ENCODE data around the gene SEMA6A.
A peak's percentile ranks its signal among the peaks of the same experiment; 100 is the strongest.

Gene SEMA6A

GRCh38 chr5:116593340-116593739 lies 18.7 kb upstream of the SEMA6A start:
- DNase-seq (ENCODE audit: insufficient read length, low spot score), result no peak
- TF ChIP-seq POLR2A (IDR thresholded peaks at IDR 0.05; ENCODE audit: low read depth, low read length), result no peak
- no peak for FAIRE-seq

DNA sequence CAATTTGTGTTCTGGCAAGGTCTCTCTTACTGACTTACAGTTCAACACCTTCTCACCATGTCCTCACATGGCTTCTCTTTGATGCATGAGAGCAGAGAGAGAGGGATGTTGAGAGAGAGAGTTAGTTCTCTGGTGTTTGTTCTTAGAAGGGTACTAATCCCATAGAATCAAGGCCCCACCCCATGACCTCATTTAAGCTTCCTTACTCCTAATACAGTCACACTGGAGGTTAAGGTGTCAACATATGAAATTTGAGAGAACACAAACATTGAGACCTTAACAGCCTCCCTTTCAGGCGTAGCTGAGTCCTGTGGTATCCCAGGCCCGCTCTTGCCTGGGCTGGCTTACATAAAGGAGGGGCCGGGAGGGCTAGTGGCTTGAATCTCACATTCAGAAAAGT lies 10.6 kb upstream of the SEMA6A start:
- no peak for DNase-seq (ENCODE audit: insufficient read length, low spot score)
- no peak for TF ChIP-seq POLR2A (IDR thresholded peaks at IDR 0.05; ENCODE audit: low read depth, low read length)
- FAIRE-seq, result no peak

- TF ChIP-seq POLR2A (IDR thresholded peaks at IDR 0.05; ENCODE audit: low read depth, low read length), result no peak
- DNase-seq (ENCODE audit: insufficient read length, low spot score) (no peak), FAIRE-seq (no peak)
Observed at GRCh38 chr5:116583862-116584222, 9.2 kb upstream of the SEMA6A start.

DNA sequence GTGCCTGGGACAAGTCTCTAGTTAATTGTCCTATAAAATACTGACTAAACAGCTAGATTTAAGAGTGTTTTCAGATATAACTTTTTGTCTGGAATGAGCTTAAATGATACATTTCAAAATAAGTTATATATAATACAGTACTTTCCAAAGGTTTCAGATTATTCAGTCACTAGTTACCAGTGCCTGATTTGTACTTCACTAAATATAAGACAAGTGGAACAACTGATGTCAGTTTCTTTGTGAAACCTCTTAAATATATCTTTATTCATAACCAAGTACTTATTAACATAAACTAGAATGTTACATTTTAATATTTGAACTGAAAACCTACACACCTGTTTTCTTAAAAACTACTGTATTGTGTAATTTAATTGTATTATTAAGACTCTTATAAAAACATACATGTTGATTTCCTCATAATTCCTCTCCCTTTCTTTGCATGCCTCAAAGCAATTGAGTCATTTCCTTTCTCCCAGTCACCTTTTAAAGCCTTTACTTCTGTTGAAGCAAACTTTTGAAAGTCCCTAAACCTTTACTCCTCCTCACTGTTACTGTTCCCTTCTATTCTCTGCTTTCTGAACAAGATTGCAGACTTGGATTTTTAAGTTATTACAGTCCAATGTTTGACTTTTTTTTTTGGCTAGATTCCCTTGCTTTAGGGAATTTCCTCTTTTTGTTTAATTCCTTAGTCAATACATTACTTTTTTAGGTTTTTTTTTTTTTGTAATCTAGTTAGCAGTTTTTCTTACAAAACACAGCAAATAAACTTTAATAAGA lies 8.7 kb upstream of the SEMA6A start:
- no peak for TF ChIP-seq POLR2A (IDR thresholded peaks at IDR 0.05; ENCODE audit: low read depth, low read length)
- FAIRE-seq (no peak), DNase-seq (ENCODE audit: insufficient read length, low spot score) (no peak)

DNA sequence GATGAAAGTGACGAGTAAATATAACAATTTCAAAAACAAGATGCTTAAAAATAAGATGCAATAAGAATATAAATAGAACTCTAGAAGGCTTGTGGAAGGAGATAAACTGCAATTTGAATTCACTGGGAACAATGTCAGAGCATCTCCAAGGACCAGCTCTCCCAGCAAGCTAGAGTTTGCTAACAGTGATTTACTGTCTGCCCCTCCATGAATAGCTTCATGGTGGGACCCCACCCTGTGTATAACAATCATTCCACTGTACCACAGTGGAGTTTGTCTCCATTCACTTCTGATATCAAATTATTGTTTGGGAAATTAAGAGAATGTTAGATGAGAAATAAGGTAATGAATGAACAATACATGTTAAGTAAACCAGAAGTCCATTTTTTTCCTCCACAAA lies 7.3 kb upstream of the SEMA6A start:
- DNase-seq (ENCODE audit: insufficient read length, low spot score) (no peak), FAIRE-seq (no peak)
- TF ChIP-seq POLR2A (IDR thresholded peaks at IDR 0.05; ENCODE audit: low read depth, low read length), result no peak

GRCh38 chr5:116579144-116579543 lies 4.5 kb upstream of the SEMA6A start:
- FAIRE-seq (no peak), DNase-seq (ENCODE audit: insufficient read length, low spot score) (no peak)
- TF ChIP-seq POLR2A (IDR thresholded peaks at IDR 0.05; ENCODE audit: low read depth, low read length), result no peak

DNA sequence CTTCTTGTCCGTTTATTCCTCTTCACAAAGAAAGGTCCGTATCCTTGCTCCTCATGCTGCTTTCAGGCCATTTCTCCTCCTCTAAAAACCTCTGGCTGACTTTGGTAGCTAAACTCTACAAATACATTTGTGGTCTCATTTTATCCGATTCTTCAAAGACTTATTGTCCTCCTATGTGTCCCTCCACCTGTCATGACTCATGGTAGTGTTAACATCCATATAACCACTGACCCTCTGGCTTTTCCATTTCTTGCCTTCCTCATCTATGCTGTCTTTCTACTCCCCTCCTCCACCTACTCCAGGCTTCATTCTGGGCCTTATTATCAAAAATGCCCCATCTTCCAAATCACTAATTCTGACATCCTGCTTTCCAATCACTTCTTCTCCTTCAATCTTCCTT lies 4.1 kb upstream of the SEMA6A start:
- DNase-seq (ENCODE audit: insufficient read length, low spot score), result no peak
- no peak for FAIRE-seq
- TF ChIP-seq POLR2A (IDR thresholded peaks at IDR 0.05; ENCODE audit: low read depth, low read length), result no peak

DNA sequence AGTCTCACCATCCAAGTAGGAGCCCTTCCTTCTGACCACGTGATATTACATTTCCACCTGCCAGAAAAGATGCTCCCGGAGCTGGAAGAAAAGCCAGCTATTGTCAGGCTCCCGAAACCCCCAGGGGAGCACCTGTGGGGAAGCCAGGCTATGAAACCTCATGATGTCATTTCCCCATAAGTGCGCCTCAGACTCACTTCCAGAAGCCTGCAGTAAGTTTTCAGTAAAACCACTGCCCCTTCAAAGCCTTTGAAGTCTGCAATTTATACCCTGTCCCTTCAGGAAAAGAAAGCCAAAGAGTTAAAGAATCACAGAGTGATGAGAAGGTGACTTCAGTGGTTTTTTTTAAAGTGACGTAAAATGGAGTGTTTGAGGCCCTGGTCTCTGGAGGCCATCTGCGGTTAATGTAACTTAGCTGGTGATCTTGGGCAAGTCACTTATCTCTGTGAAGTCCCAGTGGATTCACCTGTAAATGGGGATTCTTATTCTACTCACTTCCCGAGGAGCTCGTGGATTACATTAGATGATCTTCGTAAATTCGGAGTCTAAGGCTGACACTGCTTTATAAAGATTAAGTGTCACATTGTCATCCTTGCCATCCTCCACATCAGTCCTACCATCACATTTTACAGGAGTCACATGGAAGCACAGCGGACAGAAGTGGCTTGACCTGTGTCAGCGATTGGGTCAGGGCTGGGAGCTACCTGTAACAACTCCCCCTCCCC lies 2.6 kb upstream of the SEMA6A start:
- DNase-seq (ENCODE audit: insufficient read length, low spot score) (no peak), FAIRE-seq (no peak)
- no peak for TF ChIP-seq POLR2A (IDR thresholded peaks at IDR 0.05; ENCODE audit: low read depth, low read length)

DNA sequence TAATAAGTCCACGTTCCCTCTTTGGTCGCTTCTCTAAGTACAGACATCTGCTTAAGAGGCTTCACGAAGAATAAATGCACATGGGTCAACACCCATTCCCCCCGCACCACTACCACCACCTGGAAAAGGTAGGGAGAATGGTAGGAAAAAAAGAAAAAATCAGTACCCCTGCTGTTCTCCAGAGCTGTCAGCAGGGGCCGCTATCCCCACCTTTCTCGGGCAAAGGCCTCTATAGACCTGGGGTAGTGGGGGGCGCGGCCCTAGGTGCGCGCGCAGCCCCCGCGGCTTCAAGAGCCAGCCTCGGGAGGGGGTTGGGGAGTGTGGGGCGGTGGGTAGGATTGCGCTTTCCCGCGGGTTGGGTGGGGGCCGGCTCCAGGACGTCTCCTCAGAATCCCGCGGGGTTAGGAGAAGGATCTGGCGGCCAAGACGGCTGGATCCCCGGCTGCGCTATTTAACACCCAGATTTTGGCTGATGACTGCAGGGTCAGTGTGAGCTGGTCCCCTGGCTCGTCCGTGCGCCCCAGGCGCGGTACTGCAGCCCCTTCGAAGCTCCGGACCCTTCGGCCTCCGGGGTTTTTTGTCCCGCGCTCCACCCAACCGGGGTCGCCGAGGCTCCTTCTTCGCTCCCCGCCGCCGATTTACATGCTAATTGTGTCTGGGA lies 1.6 kb upstream of the SEMA6A start:
- no peak for TF ChIP-seq POLR2A (IDR thresholded peaks at IDR 0.05; ENCODE audit: low read depth, low read length)
- FAIRE-seq (no peak), DNase-seq (ENCODE audit: insufficient read length, low spot score) (peak; percentile 53)

DNA sequence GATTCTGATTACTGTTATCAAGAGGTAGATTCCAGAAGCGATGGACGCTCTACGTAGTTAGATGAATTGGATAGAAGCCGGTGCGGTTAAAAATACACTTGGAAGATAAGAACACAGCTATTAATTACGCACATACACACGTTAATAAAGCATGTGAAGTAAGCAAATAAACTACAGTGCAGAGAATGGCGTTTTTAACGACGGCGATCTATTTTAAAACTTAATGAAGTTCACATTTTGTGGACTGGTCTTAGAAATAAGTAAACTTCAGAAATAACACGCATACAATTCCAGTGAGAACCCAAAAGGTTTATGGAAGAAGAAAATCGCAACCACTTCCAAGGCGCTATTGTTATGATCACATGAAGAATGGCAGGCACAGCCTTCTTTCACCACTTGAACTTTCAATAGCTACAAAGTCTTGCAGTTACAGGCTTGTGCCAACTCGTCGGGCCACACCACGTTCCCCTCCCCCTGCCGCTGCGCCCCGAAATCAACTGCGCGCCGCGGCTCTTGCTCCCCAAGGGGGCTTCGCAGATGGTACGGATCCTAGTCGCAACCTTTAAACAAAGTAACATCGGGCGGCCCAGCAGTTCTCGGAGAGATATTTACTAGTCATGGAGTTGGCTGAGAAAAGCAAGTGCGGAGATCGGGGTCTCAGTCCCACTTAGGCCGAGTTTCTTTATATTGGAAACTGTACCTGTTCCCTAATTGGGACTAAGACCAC lies 866 bp upstream of the SEMA6A start:
- no peak for DNase-seq (ENCODE audit: insufficient read length, low spot score)
- no peak for TF ChIP-seq POLR2A (IDR thresholded peaks at IDR 0.05; ENCODE audit: low read depth, low read length)
- no peak for FAIRE-seq

GRCh38 chr5:116573702-116574366 lies 789 bp downstream of the SEMA6A start:
- TF ChIP-seq POLR2A (IDR thresholded peaks at IDR 0.05; ENCODE audit: low read depth, low read length), result no peak
- FAIRE-seq (no peak), DNase-seq (ENCODE audit: insufficient read length, low spot score) (no peak)

DNA sequence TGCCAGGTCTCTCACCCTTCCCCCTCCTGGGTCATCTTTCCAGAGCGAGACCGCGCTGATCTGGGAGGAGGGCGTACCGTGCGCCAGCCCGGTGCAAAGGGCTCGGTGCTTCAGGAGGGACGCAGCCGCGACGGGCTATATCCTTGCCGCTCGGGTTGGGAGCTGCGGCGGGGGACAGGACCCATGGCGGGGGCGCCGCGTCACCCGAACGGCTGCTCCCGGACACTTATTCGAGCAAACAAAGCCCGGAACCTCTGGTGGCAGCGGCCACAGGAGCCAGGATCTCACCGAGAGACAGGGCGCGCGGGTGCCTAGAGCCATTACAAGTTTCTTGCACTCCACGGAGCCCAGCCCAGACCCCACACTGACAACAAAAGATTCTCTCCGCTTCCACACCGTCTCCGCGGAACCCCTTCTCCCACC lies 1.3 kb downstream of the SEMA6A start:
- no peak for FAIRE-seq
- TF ChIP-seq POLR2A (IDR thresholded peaks at IDR 0.05; ENCODE audit: low read depth, low read length), result no peak
- no peak for DNase-seq (ENCODE audit: insufficient read length, low spot score)

Measured in H54 (cell line).